Colon (tissue), 2 donors: ENCODE measurements around the gene CD38.
"Not testable (repeated sequence)": the region's sequence is repeated elsewhere in the genome, so short reads cannot be mapped to it uniquely, and the experiment has no call there.

Experiments used
- FAIRE-seq: peaks from 2 replicates; lab custom pipeline; 2012; peaks lifted over from hg19 to GRCh38; lab: Jason Lieb, UNC
- donor health status: control.
- donor health status: control.

CD38 gene

DNA sequence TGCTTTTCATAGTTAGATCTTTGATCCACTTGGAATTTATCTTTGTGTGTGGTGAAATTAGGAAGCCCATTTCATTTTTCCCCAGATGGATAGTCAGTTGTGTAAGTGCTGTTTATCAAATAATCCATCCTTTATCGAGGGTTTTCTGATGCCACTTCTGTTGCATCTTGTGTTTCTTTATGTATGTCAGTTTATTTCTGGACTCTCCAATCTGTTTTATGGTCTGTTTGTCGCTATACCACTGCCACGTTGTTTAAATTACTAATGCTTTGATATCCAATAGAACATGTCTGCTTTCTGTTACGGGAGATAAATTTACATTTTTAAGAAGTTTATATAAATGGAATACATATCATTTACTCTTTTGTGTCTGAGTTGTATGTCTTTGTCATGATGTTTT is 21.0 kb downstream of the CD38 start:
- no peak for FAIRE-seq

DNA sequence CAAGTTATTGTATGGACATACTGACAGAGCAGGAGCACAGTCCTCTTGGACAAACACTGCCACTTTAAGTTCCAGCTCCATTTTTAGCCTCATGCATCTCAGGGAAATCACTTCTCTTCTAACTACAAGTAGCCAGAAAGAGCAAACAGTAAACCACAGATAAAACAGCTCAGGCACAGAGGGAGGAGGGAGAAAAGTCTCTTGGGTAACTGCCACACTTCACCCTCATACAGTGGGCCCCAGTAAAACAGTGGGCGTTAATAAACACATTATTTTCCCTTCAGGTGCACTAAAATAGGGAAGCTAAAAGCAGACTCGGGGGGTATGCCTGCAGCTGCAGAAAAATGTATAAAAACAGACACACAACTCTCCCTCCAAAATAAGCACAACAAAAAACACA is 21.6 kb downstream of the CD38 start:
- no peak for FAIRE-seq

- not testable (repeated sequence) for FAIRE-seq
Measured at GRCh38 chr4:15802497-15802896, 24.4 kb downstream of the CD38 start.

DNA sequence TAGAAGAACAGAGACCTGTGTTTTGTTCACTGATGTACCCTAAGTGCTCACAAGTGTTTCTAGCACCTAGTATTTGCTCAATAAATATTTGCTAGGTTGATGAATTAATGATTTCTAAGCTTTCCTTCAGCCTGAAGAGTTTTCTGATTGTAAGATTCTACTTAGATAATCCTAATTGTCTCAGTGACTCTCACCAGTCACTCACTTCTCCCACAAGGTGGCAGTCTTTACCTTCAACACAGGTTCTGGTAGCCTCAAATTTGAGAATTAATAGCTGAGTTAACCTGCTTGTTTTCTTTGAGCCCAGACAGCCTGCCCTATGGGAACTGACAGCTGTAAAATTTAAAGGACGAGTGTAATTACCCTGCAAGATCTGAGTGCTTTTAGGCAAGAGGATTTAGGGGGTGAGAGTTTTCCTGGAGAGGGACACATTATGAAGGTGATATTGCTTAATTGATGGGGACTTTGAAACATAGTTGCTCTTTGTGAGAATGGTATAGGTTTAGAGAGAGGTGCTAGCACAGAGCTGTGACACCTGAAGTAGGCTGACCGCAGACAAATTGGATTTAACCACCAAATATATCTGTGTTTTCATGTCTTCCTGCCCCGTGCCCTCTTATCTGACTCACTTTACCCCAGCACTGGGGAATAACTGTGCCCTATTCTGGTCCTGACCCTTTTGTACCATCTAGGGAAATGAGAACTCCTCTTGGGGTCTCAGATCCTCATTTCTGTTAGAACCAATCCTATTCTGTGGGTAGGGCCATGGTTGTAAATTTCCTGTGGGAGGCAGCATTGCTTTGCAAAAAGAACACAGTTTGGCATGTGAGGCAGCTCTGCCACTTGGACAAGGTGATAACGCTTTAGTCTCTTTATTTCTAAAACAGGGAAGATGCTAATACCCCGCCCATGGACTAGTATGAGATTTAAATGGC is 27.7 kb downstream of the CD38 start:
- FAIRE-seq: no peak

DNA sequence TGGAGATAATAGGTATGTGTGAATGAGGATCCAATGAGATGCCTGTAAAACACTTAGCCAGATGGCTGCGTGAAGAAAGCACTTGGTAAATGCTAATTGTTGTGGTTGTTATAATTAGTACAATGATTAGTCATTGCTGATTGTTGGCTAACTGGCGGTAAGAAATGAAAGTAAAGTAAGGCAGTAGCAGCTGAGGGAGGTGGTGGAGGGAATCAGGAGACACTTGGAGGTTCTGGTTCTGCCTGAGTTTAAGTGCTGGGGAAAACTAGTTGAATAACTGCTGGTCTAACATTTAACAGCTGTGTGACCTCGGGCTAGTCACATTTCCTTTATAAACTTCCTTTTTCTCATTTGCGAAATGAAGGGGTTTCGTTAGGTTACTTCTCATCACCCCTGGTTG is 30.9 kb downstream of the CD38 start:
- FAIRE-seq: no peak

DNA sequence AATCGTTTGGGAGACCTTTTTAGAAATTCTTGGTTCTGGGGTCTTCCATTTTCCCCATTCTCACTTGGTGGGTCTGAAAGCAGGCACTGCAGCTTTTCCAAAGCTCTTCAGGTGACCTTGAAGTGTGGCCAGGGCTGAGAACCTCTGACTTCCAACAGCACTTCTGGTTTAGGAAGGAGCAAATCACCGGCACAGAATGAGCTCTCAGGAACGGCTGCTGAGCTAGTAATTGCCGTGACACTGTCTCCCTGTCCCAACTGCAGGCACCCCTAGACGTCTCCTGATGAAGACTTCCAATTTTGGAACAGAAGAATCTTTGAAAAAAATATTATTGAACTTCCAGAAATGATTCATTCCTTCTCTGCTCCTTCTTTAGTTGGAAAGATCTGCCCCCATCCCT is 31.3 kb downstream of the CD38 start:
- FAIRE-seq: no peak

- FAIRE-seq: no peak
Measured at GRCh38 chr4:15811703-15812337, 33.7 kb downstream of the CD38 start.

DNA sequence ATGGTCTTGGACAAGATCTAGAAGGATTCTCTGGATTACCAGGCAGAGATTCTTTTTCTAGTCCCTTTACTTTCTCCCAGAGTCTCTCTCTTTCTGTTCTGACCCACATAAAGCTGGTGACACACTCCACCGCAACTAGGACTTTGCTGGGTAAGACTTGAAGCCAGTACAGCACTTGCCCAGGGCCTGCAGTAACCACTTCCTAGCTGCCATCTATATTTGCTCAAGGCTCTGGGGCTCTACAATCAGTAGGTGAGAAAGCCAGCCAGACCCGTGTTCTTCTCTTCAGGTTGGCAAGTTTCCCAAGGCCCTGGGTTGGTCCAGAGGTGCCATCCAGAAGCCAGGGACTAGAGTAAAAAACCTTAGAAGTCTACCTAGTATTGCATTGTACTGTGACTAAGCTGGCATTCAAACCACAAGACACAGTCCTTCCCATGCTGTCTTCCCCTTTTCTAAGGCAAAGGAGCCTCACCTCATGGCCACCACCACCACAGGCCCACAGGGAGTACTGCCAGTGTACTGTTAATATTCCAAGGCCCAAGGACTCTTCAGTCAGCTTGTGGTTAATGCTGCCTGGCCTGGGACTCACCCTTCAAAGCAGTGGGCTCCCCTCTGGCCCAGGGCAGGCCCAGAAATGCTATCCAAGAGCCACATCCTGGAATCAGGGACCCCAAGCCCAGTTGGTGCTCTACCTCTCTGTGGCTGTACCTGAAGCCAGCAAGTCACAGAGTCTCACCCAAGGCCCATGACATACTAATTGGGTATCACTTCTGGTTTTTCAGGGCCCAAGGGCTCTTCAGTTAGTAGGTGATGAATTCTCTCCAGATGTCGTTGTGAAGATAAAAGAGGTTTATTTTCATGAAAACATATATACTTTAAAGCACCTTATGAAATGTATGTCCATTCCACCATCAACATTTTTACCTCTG is 54.7 kb downstream of the CD38 start:
- no peak for FAIRE-seq

DNA sequence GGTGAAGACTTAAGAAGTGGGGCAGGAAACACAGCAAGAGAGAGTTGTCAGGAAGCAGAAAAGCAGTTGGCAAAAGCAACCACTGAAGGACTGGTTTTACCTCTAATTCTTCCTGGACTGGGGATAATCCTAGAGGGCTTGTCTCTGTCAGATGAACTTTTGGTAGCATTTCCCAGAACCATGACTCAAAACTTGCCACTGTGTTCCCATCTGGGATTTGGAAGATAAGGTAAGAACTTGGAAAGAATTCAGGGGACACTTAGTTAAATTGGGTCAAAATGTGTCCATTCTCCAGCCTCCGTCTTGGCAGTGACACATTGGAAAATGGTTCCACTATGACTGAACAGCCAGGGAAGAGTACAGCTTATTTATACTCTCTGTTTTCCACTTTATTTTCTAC is 55.7 kb downstream of the CD38 start:
- FAIRE-seq: no peak

DNA sequence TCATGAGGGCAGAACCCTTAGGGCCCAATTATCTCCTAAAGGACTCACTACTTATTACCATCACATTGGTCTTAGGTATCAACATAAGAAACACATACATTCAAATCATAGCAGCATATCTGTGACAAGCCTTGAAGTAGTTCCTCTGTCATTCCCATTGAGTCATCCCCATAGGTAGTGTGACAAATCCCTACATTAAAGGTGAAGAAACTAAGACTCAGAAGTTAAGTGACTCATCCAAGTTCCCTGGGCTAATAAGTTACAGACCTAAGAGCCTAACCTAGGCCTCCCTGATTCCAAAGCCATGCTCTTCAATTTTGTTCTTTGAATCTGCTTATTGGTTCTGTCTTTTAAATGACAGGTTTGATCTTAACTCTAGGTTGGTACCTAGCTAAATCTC is 58.2 kb downstream of the CD38 start:
- no peak for FAIRE-seq

GRCh38 chr4:15837591-15837990 is 59.5 kb downstream of the CD38 start:
- FAIRE-seq: no peak

GRCh38 chr4:15841194-15841730 is 63.1 kb downstream of the CD38 start:
- FAIRE-seq: not testable (repeated sequence)

GRCh38 chr4:15847746-15848145 is 69.6 kb downstream of the CD38 start:
- no peak for FAIRE-seq

DNA sequence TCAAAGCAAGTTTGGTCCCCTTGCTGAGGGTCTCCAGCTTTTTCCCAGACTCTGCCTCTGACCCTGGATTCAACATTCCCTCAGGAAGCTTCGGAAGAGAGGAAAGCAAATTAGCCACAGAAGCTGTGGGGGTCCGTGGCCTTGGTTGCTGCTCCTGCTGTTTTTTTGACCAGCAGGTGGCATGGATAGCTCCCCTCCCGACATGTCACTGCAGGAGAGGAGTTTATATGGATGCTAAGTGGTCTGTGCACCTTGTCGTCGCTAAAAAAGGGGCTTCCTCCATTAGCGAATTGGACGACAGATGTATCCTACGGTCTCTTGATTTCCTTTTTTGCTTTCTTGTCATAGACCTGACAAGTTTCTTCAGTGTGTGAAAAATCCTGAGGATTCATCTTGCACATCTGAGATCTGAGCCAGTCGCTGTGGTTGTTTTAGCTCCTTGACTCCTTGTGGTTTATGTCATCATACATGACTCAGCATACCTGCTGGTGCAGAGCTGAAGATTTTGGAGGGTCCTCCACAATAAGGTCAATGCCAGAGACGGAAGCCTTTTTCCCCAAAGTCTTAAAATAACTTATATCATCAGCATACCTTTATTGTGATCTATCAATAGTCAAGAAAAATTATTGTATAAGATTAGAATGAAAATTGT is 70.2 kb downstream of the CD38 start:
- no peak for FAIRE-seq

- FAIRE-seq: no peak
Measured at GRCh38 chr4:15851969-15852368, 73.8 kb downstream of the CD38 start.

GRCh38 chr4:15852524-15852923 is 74.4 kb downstream of the CD38 start:
- no peak for FAIRE-seq

DNA sequence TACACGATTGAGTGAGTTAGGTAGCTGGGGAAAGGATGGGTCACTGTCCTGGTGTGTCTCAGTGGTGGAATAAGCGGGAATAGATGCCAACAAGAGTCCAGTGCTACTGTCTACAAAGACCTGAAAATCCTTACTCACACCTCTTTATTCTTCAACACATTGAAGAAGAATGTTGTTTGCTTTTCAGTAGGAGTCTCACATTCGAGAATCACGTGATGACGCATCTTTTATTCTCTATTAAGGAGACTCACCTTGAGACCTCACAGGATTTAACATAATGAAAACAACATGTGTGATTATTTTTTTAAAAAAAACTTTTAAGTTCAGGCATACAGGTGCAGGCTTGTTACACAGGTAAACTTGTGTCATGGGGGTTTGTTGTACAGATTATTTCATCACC is 75.2 kb downstream of the CD38 start:
- FAIRE-seq: no peak

GRCh38 chr4:15855804-15856475 is 77.8 kb downstream of the CD38 start:
- no peak for FAIRE-seq

DNA sequence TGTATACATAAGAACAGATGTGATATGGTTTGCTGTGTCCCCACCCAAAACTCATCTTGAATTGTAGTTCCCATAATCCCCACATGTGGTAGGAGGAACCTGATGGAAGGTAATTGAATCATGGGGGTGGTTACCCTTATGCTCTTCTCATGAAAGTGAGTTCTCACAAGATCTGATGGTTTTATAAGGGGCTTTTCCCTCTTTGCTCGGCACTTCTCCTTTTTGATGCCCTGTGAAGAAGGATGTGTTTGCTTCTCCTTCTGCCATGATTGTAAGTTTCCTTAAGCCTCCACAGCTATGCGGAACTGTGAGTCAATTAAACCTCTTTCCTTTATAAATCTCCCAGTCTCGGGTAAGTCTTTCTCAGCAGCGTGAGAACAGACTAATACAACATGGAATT is 83.1 kb downstream of the CD38 start:
- not testable (repeated sequence) for FAIRE-seq

- FAIRE-seq: no peak
Measured at GRCh38 chr4:15864651-15865566, 86.8 kb downstream of the CD38 start.
